ENCODE results near the gene SOX6. TPM values are rescaled to one million over a fixed set of nuclear protein-coding genes. Genes with fewer than 3 reads are reported as not detected.

The SOX6 gene
- polyA plus RNA-seq, 3 donors: not detected

DNA sequence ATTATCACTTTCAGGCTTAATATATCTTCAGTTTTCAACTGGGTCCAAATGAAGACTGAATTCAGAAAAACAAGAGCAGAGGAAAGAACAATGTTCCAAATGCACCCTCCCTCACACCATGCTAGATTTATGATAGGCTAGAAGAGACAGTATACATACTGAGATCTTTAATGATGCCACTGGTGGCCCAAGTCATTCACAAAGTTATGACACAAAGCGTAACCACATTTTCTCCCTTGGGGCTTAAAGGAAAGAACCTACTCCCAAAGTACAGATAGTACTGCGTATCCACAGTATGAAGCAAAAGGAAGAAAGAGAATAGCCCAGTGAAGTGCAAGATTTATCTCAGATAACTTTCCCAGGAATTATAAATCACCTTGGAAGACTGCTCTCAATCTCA, 10.9 kb upstream of the SOX6 start:
- peaks cover 0 to 6% (median 4%) of the 10 kb centered on the region in 7 donors for H3K9me3 Mint-ChIP-seq
- H3K79me2 ChIP-seq (ENCODE audit: insufficient read depth, low read length): no peaks in the 10 kb centered on the region
- no peak for DNase-seq
- no peaks in the 10 kb centered on the region for H4K20me1 ChIP-seq (ENCODE audit: insufficient read depth, low read length)
- no peak overlapping the region for H2AFZ ChIP-seq (ENCODE audit: insufficient read depth, low read depth, low read length, poor library complexity, severe bottlenecking)
- no peak overlapping the region for H3K27ac ChIP-seq (ENCODE audit: low read depth in 1 of 2, low read length in 2 of 2)
- H3K4me3 Mint-ChIP-seq: no peak overlapping the region
- no peaks in the 10 kb centered on the region for H3K27me3 Mint-ChIP-seq (ENCODE audit: low read depth in 3 of 3)
- TF ChIP-seq, protein P1, sequence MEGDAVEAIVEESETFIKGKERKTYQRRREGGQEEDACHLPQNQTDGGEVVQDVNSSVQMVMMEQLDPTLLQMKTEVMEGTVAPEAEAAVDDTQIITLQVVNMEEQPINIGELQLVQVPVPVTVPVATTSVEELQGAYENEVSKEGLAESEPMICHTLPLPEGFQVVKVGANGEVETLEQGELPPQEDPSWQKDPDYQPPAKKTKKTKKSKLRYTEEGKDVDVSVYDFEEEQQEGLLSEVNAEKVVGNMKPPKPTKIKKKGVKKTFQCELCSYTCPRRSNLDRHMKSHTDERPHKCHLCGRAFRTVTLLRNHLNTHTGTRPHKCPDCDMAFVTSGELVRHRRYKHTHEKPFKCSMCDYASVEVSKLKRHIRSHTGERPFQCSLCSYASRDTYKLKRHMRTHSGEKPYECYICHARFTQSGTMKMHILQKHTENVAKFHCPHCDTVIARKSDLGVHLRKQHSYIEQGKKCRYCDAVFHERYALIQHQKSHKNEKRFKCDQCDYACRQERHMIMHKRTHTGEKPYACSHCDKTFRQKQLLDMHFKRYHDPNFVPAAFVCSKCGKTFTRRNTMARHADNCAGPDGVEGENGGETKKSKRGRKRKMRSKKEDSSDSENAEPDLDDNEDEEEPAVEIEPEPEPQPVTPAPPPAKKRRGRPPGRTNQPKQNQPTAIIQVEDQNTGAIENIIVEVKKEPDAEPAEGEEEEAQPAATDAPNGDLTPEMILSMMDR (IDR thresholded peaks at IDR 0.05): no peak
- no peak overlapping the region for H3K4me2 ChIP-seq (replicated peaks; ENCODE audit: extremely low read depth, low read length, poor library complexity, severe bottlenecking)
- no peak overlapping the region for H3K9ac ChIP-seq (ENCODE audit: insufficient read depth, low read length, poor library complexity, severe bottlenecking)
- no peaks in the 10 kb centered on the region for H3K27me3 ChIP-seq (ENCODE audit: control insufficient read depth in 2 of 2, insufficient read depth in 2 of 2, low read length in 2 of 2)
- WGBS (ENCODE audit: insufficient coverage): no CpG with 5 or more reads among the region's 2 CpGs
- H3K27ac Mint-ChIP-seq: no peak overlapping the region
- H3K36me3 Mint-ChIP-seq: no peaks in the 10 kb centered on the region
- no peak overlapping the region for H3K4me3 ChIP-seq (replicated peaks in 1 of 3; ENCODE audit: low read depth in 2 of 3, low read length in 3 of 3)
- H3K9me3 ChIP-seq (replicated peaks in 1 of 2; ENCODE audit: control insufficient read depth in 1 of 2, insufficient read depth in 1 of 2, low read length in 2 of 2): no peaks in the 10 kb centered on the region
- intact Hi-C loops (cut with micrococcal nuclease): no loop called here
- no peaks in the 10 kb centered on the region for H3K4me1 ChIP-seq (ENCODE audit: control insufficient read depth in 1 of 2, insufficient read depth in 2 of 2, low read length in 2 of 2)
- H3K36me3 ChIP-seq (replicated peaks in 1 of 2; ENCODE audit: control insufficient read depth in 1 of 2, insufficient read depth in 2 of 2, low read length in 2 of 2): no peaks in the 10 kb centered on the region
- H3K4me1 Mint-ChIP-seq: no peaks in the 10 kb centered on the region

DNA sequence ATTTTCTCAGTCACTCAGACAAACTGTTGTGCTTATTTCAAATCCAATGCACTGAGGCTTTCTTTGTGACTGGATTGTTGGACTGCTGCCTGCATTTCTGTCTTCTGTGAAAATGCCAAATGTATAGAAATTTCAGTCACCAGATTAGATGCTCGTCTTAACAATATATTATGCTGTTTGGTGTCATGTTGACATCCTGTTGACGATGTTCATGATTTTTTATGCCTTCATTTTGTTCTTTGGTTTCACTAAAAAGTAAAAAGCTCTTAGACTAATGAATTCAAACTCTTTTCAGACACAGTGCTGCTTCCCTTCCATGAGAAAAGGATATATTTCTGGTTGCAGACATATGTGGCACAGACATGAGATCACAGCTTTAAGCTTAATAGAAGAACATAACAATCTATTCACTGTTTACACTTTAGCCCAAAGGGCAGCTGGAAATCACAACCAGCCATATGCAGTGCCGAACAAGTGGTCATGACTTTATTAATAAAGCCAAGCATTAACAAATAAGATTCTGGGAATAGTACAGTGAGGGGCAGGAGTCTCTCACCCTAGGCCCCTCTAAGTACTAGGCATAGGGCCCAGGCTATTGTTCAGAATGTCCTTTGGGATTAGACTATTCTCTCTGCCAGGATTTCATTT, 9.4 kb upstream of the SOX6 start:
- no peaks in the 10 kb centered on the region for H3K79me2 ChIP-seq (ENCODE audit: insufficient read depth, low read length)
- no peak overlapping the region for H3K27ac ChIP-seq (ENCODE audit: low read depth in 1 of 2, low read length in 2 of 2)
- H3K27me3 Mint-ChIP-seq (ENCODE audit: low read depth in 3 of 3): no peaks in the 10 kb centered on the region
- intact Hi-C loops (cut with micrococcal nuclease): no loop called here
- no peaks in the 10 kb centered on the region for H3K4me1 Mint-ChIP-seq
- no peaks in the 10 kb centered on the region for H3K4me1 ChIP-seq (ENCODE audit: control insufficient read depth in 1 of 2, insufficient read depth in 2 of 2, low read length in 2 of 2)
- H3K4me3 Mint-ChIP-seq: no peak overlapping the region
- no peak overlapping the region for H2AFZ ChIP-seq (ENCODE audit: insufficient read depth, low read depth, low read length, poor library complexity, severe bottlenecking)
- H3K27ac Mint-ChIP-seq: no peak overlapping the region
- peaks cover 0 to 4% (median 1%) of the 10 kb centered on the region in 7 donors for H3K9me3 Mint-ChIP-seq
- no peak overlapping the region for H3K4me3 ChIP-seq (replicated peaks in 1 of 3; ENCODE audit: low read depth in 2 of 3, low read length in 3 of 3)
- TF ChIP-seq, protein P1 (IDR thresholded peaks at IDR 0.05): no peak
- no peak overlapping the region for H3K9ac ChIP-seq (ENCODE audit: insufficient read depth, low read length, poor library complexity, severe bottlenecking)
- no peaks in the 10 kb centered on the region for H3K36me3 Mint-ChIP-seq
- no peak for DNase-seq
- H3K27me3 ChIP-seq (ENCODE audit: control insufficient read depth in 2 of 2, insufficient read depth in 2 of 2, low read length in 2 of 2): no peaks in the 10 kb centered on the region
- no peaks in the 10 kb centered on the region for H3K9me3 ChIP-seq (replicated peaks in 1 of 2; ENCODE audit: control insufficient read depth in 1 of 2, insufficient read depth in 1 of 2, low read length in 2 of 2)
- H3K36me3 ChIP-seq (replicated peaks in 1 of 2; ENCODE audit: control insufficient read depth in 1 of 2, insufficient read depth in 2 of 2, low read length in 2 of 2): no peaks in the 10 kb centered on the region
- H4K20me1 ChIP-seq (ENCODE audit: insufficient read depth, low read length): no peaks in the 10 kb centered on the region
- WGBS (ENCODE audit: insufficient coverage): no CpG with 5 or more reads among the region's 3 CpGs
- H3K4me2 ChIP-seq (replicated peaks; ENCODE audit: extremely low read depth, low read length, poor library complexity, severe bottlenecking): no peak overlapping the region
